Small intestine (tissue), 4 donors: ENCODE results near the gene SNX4. TPM values are rescaled to one million over a fixed set of nuclear protein-coding genes. Genes with fewer than 3 reads are reported as not detected.

Experiments used
- polyA plus RNA-seq, 4 donors: library from polyadenylated mRNA; stranded (reverse) in 3 of 4; unstranded in 1 of 4; fragments of 200-250 nt in 3 of 4; fragments of 120-200 nt in 1 of 4; gene quantifications; one replicate each; pipeline versions ENCODE4 v1.2.1 to v1.2.3, GENCODE V29; 2013
- donor health status: healthy with polysubstance abuse.
- donor health status: Bipolar disorder and iron deficiency.
- donor health status: healthy.

Gene SNX4
- polyA plus RNA-seq, 4 donors: 30.0 to 71.6 (median 61.6) TPM

Other genes with a start within 250 kb of the SNX4 start
- 10 to 100 TPM in 1 of 4 donors, 1 to 10 TPM in 3; 4.6 to 24.0 (median 5.6) TPM for gene ZNF148, start 144.9 kb downstream of the SNX4 start, polyA plus RNA-seq
- 10 to 100 TPM in 1 of 4 donors, 1 to 10 TPM in 3; 5.9 to 14.4 (median 7.8) TPM for gene OSBPL11, start 75.3 kb upstream of the SNX4 start, polyA plus RNA-seq